CD1c-positive myeloid dendritic cell (primary cell): ENCODE measurements around the gene TMEM200B.
"Not testable (repeated sequence)": the region's sequence is repeated elsewhere in the genome, so short reads cannot be mapped to it uniquely, and the experiment has no call there.

Experiments
- DNase-seq: peaks from one replicate; pipeline ENCODE4 v3.0.0-alpha.2; 2016; ENCODE audit errors: extremely low spot score

Gene TMEM200B

DNA sequence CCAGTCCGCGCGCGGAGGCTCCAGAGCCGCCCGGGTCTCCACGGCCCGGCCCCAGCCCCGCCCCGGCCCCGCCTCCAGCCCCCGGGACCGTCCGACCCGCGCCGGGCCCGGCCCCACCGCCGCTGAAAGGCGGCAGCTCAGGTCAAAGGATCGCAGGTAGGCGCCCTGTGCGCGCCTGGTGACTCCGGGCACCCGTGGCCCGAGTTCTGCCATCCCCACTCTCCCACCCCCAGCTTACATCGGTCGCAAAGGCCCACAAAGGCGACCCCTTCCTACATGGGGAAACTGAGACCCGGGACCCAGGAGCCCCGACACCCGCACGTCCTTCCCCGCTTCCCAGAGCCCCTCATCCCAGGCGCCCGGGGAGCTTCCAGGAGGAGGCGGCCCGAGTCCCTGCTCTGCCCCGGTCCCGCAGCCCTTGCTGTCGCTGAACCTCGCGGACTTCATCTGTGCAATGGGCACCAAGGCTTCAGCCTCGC is at the start of gene TMEM200B:
TSS of gene TMEM200B (minus strand) at position 17 of the 479 bp plus-strand sequence. CDS start 2,075 bp downstream, outside the sequence.
- DNase-seq: no peak

GRCh38 chr1:29172415-29172939 is 48.8 kb upstream of the TMEM200B start:
- no peak for DNase-seq

- no peak for DNase-seq
Observed at GRCh38 chr1:29171521-29171920, 47.8 kb upstream of the TMEM200B start.

DNA sequence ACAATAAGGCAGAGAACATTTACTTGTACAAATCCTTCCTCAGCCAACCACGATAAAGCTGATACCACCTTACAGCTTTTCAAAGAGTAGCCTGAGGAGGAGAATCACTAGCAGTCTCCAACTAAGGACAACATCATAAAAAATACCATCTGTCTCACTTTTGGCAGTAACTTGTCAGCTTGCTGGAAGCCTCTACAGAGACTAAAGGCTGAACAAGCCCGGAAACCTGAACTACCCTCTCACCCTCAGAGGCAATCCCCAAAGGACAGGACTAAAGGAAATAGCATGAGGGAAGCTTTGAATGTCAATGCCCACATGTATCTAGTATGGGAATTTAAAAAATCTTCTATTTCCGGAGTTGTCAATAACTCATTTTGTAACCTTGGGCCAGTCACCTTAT is 47.4 kb upstream of the TMEM200B start:
- DNase-seq: no peak

- no peak for DNase-seq
Observed at GRCh38 chr1:29169976-29170375, 46.3 kb upstream of the TMEM200B start.

DNA sequence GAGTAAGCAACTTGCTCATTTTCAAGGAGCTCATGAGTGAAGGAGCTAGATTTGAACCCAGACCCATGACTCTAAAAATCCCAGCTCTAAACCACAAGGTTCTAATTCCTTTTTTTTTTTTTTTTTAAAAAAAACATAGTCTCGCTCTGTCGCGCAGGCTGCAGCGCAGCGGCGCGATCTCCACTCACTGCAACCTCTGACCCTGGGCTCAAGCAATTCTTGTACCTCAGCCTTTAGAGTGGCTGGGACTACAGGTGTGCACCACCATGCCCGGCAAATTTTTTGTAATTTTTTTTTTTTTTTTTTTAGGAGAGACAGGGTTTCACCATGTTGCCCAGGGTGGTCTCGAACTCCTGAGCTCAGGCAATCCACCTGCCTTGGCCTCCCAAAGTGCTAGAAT is 44.2 kb upstream of the TMEM200B start:
- no peak for DNase-seq

DNA sequence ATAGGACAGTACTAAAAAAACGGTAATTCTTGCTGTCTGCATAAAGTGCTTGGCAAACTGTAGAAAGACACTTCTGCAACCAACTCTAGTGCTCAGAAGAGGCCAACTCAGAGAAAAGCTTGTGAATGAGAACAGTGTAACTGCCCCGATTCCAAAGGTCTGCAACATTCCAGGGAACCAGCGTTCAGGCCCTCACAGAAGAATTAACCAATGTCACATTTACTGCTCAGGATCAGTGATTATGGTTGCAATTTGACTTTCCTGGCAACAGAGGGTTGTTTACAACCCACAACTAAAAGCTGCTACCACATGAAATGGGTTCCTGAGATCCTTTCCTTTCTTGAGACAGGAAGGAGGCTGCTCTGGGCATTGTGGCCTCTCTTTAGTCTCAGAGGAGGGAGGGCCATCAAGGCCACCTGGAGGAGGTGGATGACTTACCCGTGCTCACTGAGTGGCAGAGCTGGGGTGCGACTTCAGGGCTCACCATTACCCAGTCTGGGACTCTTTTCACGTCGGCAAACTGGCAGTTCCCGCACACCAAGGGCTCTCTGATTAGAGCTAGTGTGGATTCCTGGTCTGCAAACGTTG is 42.7 kb upstream of the TMEM200B start:
- DNase-seq: no peak

- DNase-seq: no peak
Observed at GRCh38 chr1:29164588-29164987, 40.9 kb upstream of the TMEM200B start.

- no peak for DNase-seq
Observed at GRCh38 chr1:29162476-29163138, 38.9 kb upstream of the TMEM200B start.

DNA sequence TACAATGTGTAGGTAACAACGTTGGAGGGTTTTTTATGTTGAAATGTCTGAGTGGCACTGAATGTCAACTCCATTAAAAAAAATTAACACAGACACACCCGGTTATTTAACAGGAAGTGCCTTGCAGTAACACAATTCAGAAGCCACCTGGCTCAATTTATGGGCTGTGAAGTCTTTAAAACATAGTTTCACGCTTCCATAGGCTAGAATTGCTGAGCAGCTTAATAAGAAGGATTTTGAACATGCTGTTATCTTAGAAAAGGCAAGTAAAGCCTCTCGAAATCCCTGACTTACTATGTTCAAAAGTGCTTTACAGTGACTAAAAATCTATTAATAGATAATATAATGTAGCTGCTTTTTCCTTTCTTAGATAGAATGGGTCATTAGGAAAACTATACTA is 38.3 kb upstream of the TMEM200B start:
- DNase-seq: no peak

- no peak for DNase-seq
Observed at GRCh38 chr1:29159773-29160172, 36.1 kb upstream of the TMEM200B start.

- no peak for DNase-seq
Observed at GRCh38 chr1:29157269-29157601, 33.5 kb upstream of the TMEM200B start.

GRCh38 chr1:29156543-29157268 is 33.0 kb upstream of the TMEM200B start:
- DNase-seq: no peak

DNA sequence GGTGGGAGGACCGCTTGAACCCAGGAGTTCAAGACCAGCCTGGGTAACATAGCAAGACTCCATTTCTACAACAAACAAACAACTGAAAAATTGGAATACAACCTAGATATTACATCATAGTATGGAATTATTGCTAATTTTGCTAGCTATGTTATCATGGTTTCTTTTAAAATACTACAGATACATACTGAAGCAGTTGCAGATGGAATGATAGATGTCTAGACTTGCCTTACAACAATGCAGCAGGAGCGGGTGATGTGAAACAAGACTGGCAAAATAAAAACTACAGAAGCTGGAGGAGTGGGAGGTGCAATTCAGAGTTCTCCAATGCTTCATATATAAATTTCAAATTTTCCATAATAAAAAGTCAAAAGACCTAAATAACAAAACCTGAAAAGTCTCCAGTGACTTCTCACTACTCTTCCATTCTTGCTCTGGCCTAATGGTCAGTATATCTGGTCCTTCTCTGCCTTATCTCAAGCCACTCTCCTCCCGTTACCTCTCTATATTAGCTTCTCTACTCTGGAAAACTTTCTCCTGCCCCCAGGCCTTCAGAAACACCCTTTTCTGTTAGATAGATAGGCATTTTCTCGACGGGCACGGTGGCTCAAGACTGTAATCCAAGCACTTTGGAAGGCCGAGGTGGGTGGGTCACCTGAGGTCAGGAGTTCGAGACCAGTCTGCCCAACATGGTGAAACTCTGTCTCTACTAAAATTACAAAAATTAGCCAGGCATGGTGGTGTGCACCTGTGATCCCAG is 28.5 kb upstream of the TMEM200B start:
- DNase-seq: no peak

DNA sequence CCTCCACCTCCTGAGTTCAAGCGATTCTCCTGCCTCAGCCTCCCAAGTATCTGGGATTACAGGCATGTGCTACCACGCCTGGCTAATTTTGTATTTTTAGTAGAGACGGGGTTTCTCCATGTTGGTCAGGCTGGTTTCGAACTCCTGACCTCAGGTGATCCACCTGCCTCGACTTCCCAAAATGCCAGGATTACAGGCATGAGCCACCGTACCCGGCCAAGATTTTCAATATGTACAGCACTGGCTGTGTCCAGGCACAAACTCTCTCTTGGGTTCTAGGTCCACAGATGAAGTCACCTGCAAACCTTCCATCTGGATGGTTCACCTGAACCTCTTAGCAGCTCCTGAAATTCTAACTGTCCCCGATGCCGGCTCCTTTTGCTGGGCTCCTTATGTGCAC is 26.6 kb upstream of the TMEM200B start:
- not testable (repeated sequence) for DNase-seq

DNA sequence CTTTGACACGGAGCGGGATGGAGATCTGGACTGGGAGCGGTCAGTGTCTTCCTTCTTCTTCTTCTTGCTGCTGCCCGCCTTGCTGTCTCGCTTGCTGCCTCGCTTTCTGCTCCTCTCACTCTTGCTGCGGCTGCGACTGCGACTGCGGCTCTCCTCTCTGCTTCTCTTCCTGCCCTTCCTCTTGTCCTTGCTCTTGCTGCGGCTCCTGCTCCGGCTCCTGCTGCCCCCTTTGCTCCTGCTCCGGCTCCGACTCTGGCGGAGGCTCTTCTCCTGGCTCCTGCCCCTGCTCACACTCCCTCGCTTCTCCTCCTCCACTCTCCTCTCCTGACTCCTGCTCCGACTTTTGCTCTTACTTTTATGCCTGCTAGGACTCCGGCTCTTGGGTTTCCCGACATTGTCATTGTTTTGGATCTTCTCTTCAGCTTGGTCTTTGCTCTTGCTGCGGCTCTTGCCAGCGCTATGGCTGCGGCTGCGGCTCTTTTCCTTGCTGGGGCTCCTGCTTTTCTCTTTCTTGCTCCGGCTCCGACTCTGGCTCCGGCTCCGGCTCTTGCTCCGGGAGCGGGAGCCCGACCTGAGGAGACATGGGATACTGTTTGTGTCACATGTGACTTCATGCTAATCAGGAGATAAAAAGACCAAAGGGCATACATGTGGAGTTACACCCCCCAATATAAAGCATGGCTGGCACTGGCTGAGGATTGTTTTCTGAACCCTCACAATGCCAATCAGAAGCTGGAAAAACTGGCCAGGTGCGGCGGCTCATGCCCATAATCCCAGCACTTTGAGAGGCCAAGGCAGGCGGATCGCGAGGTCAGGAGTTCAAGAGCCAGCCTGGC is 25.2 kb upstream of the TMEM200B start:
- DNase-seq: no peak

DNA sequence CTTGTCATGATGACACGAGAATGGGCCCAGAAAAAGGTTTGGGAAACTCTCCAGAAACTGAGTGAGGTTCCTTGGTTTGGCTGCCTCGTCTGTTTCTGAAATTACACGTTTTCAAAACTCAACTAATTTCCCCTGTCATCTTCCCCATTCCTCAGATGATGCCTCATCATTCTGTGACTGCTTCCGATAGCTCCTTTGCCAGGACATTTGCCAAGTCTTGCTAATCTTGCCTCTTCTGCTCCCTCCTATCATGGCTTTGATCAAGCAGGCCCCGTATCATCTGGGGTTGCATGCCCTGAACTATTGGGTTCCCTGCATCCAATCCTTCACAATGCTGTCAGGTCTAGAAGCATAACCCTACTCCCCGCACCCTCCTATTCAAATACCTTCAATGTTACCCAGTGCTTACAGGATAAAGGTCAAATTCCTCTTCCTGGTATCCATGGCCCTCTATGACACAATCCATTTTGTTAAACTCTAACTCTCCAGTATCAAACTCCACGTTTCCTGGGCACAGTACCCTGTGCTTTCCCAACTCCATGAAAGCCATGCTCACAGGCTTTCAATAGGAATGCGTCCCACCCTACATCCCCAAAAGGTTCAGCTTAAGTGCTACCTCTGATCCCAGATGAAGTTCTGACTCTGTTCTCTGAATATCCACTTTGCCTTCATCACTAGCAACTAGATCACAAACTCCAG is 22.2 kb upstream of the TMEM200B start:
- no peak for DNase-seq

- DNase-seq: no peak
Observed at GRCh38 chr1:29144178-29144577, 20.5 kb upstream of the TMEM200B start.

DNA sequence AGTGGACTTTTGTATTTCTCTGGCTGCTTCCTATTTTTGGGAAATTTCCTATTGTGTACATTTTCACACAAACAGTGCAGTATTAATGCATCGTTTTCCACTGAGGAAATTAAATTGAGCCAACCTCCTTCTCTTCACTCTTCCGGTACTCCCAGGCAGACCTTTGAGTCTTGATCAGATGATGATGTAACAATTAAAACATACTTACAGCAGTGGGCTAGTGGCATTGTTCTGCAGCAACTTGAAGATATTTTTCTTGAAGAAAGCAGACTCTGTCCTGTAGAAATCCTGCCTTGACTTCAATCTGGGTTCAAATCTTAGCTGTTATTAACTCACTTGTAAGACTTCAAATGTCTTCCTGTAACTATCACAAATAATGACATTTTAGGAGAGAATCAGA is 19.0 kb upstream of the TMEM200B start:
- DNase-seq: no peak

DNA sequence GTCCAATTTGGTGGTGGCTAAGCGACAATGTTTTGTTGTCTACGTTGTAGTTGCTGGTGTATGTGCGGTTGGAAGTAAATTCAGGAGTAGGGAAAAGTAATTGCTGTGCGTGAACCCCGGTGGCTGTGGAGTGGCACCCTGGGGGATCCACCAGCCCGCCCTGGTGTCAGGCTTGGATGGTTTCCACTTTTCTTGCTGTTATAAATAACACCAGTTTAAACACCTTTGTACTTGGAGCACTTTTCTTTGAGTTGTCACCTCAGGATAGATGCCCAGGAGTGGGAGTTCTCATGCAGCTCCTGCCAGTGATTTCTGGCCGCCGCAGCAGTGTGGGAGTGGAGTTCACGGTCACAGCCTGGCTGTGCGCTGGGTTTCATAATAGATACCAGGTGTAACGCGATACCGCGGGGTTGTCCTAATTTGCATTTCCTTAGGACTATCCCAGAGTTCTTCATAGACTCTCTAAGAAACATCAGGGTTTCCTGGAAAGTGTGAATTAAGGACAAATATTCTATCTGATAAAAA is 12.8 kb upstream of the TMEM200B start:
- no peak for DNase-seq
